ENCODE data around the gene PVR. TPM values are rescaled to one million over a fixed set of nuclear protein-coding genes. Genes with fewer than 3 reads are reported as not detected.
"Not testable (repeated sequence)": the region's sequence is repeated elsewhere in the genome, so short reads cannot be mapped to it uniquely, and the experiment has no call there.

Gene PVR
- total RNA-seq, 2 donors from 2014 or later: 44.7 to 54.6 TPM

GRCh38 chr19:44705502-44706010 is 61.8 kb downstream of the PVR start:
- Histone ChIP-seq H3K4me3 (no peak overlapping the region), H3K9ac (ENCODE audit: low read depth in 2 of 2, low read length in 2 of 2) (no peak overlapping the region), H3K27ac (no peak overlapping the region), H3K9me3 (no peaks in the 10 kb centered on the region), H3K4me1 (no peaks in the 10 kb centered on the region), H3K36me3 (no peaks in the 10 kb centered on the region), H3K27me3 (no peaks in the 10 kb centered on the region)
- TF ChIP-seq, protein P1, sequence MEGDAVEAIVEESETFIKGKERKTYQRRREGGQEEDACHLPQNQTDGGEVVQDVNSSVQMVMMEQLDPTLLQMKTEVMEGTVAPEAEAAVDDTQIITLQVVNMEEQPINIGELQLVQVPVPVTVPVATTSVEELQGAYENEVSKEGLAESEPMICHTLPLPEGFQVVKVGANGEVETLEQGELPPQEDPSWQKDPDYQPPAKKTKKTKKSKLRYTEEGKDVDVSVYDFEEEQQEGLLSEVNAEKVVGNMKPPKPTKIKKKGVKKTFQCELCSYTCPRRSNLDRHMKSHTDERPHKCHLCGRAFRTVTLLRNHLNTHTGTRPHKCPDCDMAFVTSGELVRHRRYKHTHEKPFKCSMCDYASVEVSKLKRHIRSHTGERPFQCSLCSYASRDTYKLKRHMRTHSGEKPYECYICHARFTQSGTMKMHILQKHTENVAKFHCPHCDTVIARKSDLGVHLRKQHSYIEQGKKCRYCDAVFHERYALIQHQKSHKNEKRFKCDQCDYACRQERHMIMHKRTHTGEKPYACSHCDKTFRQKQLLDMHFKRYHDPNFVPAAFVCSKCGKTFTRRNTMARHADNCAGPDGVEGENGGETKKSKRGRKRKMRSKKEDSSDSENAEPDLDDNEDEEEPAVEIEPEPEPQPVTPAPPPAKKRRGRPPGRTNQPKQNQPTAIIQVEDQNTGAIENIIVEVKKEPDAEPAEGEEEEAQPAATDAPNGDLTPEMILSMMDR (IDR thresholded peaks at IDR 0.05): no peak
- intact Hi-C loops (cut with DNase I): no loop called here
- no peak for DNase-seq

DNA sequence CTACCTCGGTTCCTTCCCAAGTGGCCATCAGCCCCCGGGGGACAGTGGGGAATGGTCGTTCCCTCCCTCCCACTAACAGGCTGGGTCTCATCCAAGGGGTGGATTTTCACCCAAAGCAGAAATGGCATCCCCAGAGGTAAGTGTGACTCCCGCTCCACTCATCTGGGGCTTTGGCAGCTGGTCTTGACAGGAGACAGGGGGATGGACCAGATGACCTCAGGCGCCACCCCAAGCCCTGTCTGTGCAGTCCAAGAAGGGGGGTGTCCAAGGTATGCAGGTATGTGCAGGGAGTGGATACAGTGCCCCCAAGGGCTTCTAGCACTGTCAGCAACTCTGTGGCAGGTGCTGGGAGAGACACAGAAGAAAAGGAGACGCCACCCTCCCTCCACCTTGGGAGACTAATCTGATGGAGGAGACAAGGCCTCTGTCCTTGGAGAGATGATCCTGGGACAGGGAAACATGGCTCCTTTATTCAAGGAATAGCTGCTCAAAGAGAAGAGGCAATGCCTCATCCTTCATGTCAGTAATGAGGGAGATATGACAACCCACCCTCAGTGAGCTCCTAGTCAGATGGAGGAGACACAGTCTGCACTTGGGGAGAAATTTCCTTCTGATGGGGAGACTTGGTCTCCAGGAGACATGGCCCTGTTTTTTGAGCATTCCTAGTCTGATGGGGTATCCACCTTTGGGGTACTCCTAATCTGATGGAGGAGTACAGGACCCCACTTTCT is 63.0 kb downstream of the PVR start:
- DNase-seq: no peak
- Histone ChIP-seq H3K4me3 (no peak overlapping the region), H3K9me3 (no peaks in the 10 kb centered on the region), H3K4me1 (no peaks in the 10 kb centered on the region), H3K9ac (ENCODE audit: low read depth in 2 of 2, low read length in 2 of 2) (no peak overlapping the region), H3K36me3 (no peaks in the 10 kb centered on the region), H3K27me3 (no peaks in the 10 kb centered on the region), H3K27ac (no peak overlapping the region)
- TF ChIP-seq, protein P1 (IDR thresholded peaks at IDR 0.05): no peak
- intact Hi-C loops (cut with DNase I): no loop called here

DNA sequence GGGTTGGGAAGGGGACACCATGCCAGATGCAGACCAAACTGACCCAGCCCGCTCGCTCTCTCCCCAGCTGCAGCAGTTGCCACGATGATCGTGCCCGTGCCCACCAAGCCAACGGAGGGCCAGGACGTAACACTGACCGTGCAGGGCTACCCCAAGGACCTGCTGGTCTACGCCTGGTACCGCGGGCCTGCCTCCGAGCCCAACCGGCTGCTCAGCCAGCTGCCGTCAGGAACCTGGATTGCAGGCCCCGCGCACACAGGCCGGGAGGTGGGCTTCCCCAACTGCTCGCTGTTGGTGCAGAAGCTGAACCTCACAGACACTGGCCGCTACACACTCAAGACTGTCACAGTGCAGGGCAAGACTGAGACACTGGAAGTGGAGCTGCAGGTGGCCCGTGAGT is 64.1 kb downstream of the PVR start:
- no peak overlapping the region for H3K27ac ChIP-seq
- intact Hi-C loops (cut with DNase I): no loop called here
- H3K27me3 ChIP-seq: no peaks in the 10 kb centered on the region
- H3K9me3 ChIP-seq: no peaks in the 10 kb centered on the region
- no peak overlapping the region for H3K9ac ChIP-seq (ENCODE audit: low read depth in 2 of 2, low read length in 2 of 2)
- TF ChIP-seq, protein P1 (IDR thresholded peaks at IDR 0.05): no peak
- no peak for DNase-seq
- H3K4me1 ChIP-seq: no peaks in the 10 kb centered on the region
- no peak overlapping the region for H3K4me3 ChIP-seq
- H3K36me3 ChIP-seq: no peaks in the 10 kb centered on the region

- intact Hi-C loops (cut with DNase I): no loop called here
- Histone ChIP-seq H3K27ac (no peak overlapping the region), H3K36me3 (no peaks in the 10 kb centered on the region), H3K9me3 (no peaks in the 10 kb centered on the region), H3K4me3 (no peak overlapping the region), H3K9ac (ENCODE audit: low read depth in 2 of 2, low read length in 2 of 2) (no peak overlapping the region), H3K4me1 (no peaks in the 10 kb centered on the region), H3K27me3 (no peaks in the 10 kb centered on the region)
- DNase-seq: no peak
- TF ChIP-seq, protein P1 (IDR thresholded peaks at IDR 0.05): no peak
These were observed 65.2 kb downstream of the PVR start for GRCh38 chr19:44708940-44709339.

DNA sequence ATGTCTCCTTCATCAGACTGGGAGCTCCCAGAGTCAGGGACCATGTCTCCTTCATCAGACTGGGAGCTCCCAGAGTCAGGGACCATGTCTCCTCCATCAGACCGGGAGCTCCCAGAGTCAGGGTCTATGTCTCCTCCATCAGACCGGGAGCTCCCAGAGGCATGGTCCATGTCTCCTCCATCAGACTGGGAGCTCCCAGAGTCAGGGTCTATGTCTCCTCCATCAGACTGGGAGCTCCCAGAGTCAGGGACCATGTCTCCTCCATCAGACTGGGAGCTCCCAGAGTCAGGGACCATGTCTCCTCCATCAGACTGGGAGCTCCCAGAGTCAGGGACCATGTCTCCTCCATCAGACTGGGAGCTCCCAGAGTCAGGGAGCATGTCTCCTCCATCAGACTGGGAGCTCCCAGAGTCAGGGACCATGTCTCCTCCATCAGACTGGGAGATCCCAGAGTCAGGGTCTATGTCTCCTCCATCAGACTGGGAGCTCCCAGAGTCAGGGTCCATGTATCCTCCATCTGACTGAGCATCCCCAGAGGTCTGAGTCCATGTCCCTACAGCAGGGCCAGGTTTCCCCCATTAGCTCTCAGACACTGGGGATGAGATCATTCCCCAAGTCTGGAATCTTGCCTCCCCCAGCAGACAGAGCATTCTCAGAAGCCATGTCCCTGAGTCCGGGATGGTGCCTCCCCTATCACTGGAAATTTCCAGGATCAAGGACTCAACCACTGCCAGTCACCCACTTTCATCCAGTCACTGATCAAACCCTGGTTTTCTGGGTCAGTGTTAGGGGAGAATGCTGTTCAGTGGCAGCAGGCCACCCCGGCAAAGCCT is 65.9 kb downstream of the PVR start:
- H3K27ac ChIP-seq; intact Hi-C loops (cut with DNase I); H3K27me3 ChIP-seq; H3K4me1 ChIP-seq; H3K9ac ChIP-seq (ENCODE audit: low read depth in 2 of 2, low read length in 2 of 2); H3K9me3 ChIP-seq; H3K4me3 ChIP-seq; DNase-seq; H3K36me3 ChIP-seq: not testable (repeated sequence)
